Inflammatory macrophage treated with lipopolysaccharide for 1 hour (primary cell): ENCODE measurements around the gene ZNF81.
"Not testable (repeated sequence)": the region's sequence is repeated elsewhere in the genome, so short reads cannot be mapped to it uniquely, and the experiment has no call there.

Source experiments
- DNase-seq, 2 donors: peaks; one replicate each; pipeline ENCODE4 v3.0.0-alpha.2; 2020 to 2022

Gene ZNF81

GRCh38 chrX:47846040-47846439 is 9.3 kb downstream of the ZNF81 start:
- no peak for DNase-seq

GRCh38 chrX:47849778-47850177 is 13.1 kb downstream of the ZNF81 start:
- peak in 1 of 2 donors; percentile 1 for DNase-seq

GRCh38 chrX:47850389-47850788 is 13.7 kb downstream of the ZNF81 start:
- not testable (repeated sequence) for DNase-seq

- DNase-seq: no peak
These were observed 14.2 kb downstream of the ZNF81 start for GRCh38 chrX:47850901-47851300.

- DNase-seq: peak in 1 of 2 donors; percentile 13
These were observed 17.8 kb downstream of the ZNF81 start for GRCh38 chrX:47854474-47854873.

- DNase-seq: no peak
These were observed 23.0 kb downstream of the ZNF81 start for GRCh38 chrX:47859686-47860085.

GRCh38 chrX:47862680-47863079 is 26.0 kb downstream of the ZNF81 start:
- DNase-seq: no peak

- no peak for DNase-seq
These were observed 26.5 kb downstream of the ZNF81 start for GRCh38 chrX:47863187-47863586.

GRCh38 chrX:47864300-47864699 is 27.6 kb downstream of the ZNF81 start:
- DNase-seq: no peak

- DNase-seq: no peak
These were observed 28.1 kb downstream of the ZNF81 start for GRCh38 chrX:47864785-47865184.

GRCh38 chrX:47873123-47873522 is 36.4 kb downstream of the ZNF81 start:
- DNase-seq: no peak

GRCh38 chrX:47877327-47877726 is 40.6 kb downstream of the ZNF81 start:
- no peak for DNase-seq

- DNase-seq: no peak
These were observed 41.5 kb downstream of the ZNF81 start for GRCh38 chrX:47878198-47878597.

- no peak for DNase-seq
These were observed 42.8 kb downstream of the ZNF81 start for GRCh38 chrX:47879463-47879862.

- DNase-seq: no peak
These were observed 44.2 kb downstream of the ZNF81 start for GRCh38 chrX:47880927-47881326.

GRCh38 chrX:47885501-47885900 is 48.8 kb downstream of the ZNF81 start:
- no peak for DNase-seq

- DNase-seq: no peak
These were observed 61.3 kb downstream of the ZNF81 start for GRCh38 chrX:47898024-47898423.

- DNase-seq: peak in 1 of 2 donors; percentile 11
These were observed 64.1 kb downstream of the ZNF81 start for GRCh38 chrX:47900833-47901232.

GRCh38 chrX:47902161-47902560 is 65.5 kb downstream of the ZNF81 start:
- no peak for DNase-seq

GRCh38 chrX:47915886-47916493 is 79.3 kb downstream of the ZNF81 start:
- no peak for DNase-seq

- DNase-seq: no peak
These were observed 81.6 kb downstream of the ZNF81 start for GRCh38 chrX:47918274-47918673.

- no peak for DNase-seq
These were observed 90.5 kb downstream of the ZNF81 start for GRCh38 chrX:47927212-47927611.

GRCh38 chrX:47931970-47932369 is 95.3 kb downstream of the ZNF81 start:
- not testable (repeated sequence) for DNase-seq

- DNase-seq: no peak
These were observed 97.2 kb downstream of the ZNF81 start for GRCh38 chrX:47933946-47934345.

GRCh38 chrX:47936224-47936939 is 99.7 kb downstream of the ZNF81 start:
- DNase-seq: no peak
